Measurements from ENCODE around the gene PREX1. TPM values are rescaled to one million over a fixed set of nuclear protein-coding genes. Genes with fewer than 3 reads are reported as not detected.

PREX1 gene
- polyA plus RNA-seq, 1 donor = 9.9 TPM

- no peaks in the 10 kb centered on the region for H3K9me3 ChIP-seq (ENCODE audit: control insufficient read depth, low read depth, low read length)
- H3K4me3 ChIP-seq (ENCODE audit: low read length) = no peak overlapping the region
- H3K4me1 ChIP-seq (ENCODE audit: control insufficient read depth, insufficient read depth, low read length) = no peaks in the 10 kb centered on the region
Observed at GRCh38 chr20:48717095-48717672, 110.6 kb downstream of the PREX1 start.

GRCh38 chr20:48716541-48716940 lies 111.3 kb downstream of the PREX1 start:
- no peak overlapping the region for H3K27ac ChIP-seq (ENCODE audit: low read length)

More at GRCh38 chr20:48717095-48717672, 110.6 kb downstream of the PREX1 start:
- no peak overlapping the region for H3K27ac ChIP-seq (ENCODE audit: low read length)
- H3K27me3 ChIP-seq (ENCODE audit: control insufficient read depth, insufficient read depth, low read length) = no peaks in the 10 kb centered on the region
- DNase-seq = no peak
- WGBS (ENCODE audit: insufficient coverage, low lambda C conversion rate) = 100% methylated on average over 1 of the region's 2 CpGs
- no peaks in the 10 kb centered on the region for H3K36me3 ChIP-seq (ENCODE audit: control insufficient read depth, insufficient read depth, low read length)

GRCh38 chr20:48716086-48716485 lies 111.7 kb downstream of the PREX1 start:
- WGBS (ENCODE audit: insufficient coverage, low lambda C conversion rate) = 80% methylated on average over 1 of the region's 13 CpGs
- Histone ChIP-seq H3K4me1 (ENCODE audit: control insufficient read depth, insufficient read depth, low read length) (no peaks in the 10 kb centered on the region), H3K4me3 (ENCODE audit: low read length) (no peak overlapping the region), H3K27me3 (ENCODE audit: control insufficient read depth, insufficient read depth, low read length) (no peaks in the 10 kb centered on the region), H3K36me3 (ENCODE audit: control insufficient read depth, insufficient read depth, low read length) (no peaks in the 10 kb centered on the region), H3K9me3 (ENCODE audit: control insufficient read depth, low read depth, low read length) (no peaks in the 10 kb centered on the region), H3K27ac (ENCODE audit: low read length) (no peak overlapping the region)
- DNase-seq = no peak

More at GRCh38 chr20:48716541-48716940, 111.3 kb downstream of the PREX1 start:
- no peaks in the 10 kb centered on the region for H3K27me3 ChIP-seq (ENCODE audit: control insufficient read depth, insufficient read depth, low read length)
- WGBS (ENCODE audit: insufficient coverage, low lambda C conversion rate) = no CpG with 5 or more reads among the region's 7 CpGs
- no peaks in the 10 kb centered on the region for H3K36me3 ChIP-seq (ENCODE audit: control insufficient read depth, insufficient read depth, low read length)
- H3K4me3 ChIP-seq (ENCODE audit: low read length) = no peak overlapping the region
- no peaks in the 10 kb centered on the region for H3K9me3 ChIP-seq (ENCODE audit: control insufficient read depth, low read depth, low read length)
- H3K4me1 ChIP-seq (ENCODE audit: control insufficient read depth, insufficient read depth, low read length) = no peaks in the 10 kb centered on the region
- no peak for DNase-seq

- Histone ChIP-seq H3K4me3 (ENCODE audit: low read length) (no peak overlapping the region), H3K27ac (ENCODE audit: low read length) (no peak overlapping the region), H3K4me1 (ENCODE audit: control insufficient read depth, insufficient read depth, low read length) (no peaks in the 10 kb centered on the region), H3K9me3 (ENCODE audit: control insufficient read depth, low read depth, low read length) (no peaks in the 10 kb centered on the region), H3K27me3 (ENCODE audit: control insufficient read depth, insufficient read depth, low read length) (no peaks in the 10 kb centered on the region), H3K36me3 (ENCODE audit: control insufficient read depth, insufficient read depth, low read length) (no peaks in the 10 kb centered on the region)
- 100% methylated on average over 1 of the region's 4 CpGs for WGBS (ENCODE audit: insufficient coverage, low lambda C conversion rate)
- DNase-seq = no peak
Observed at GRCh38 chr20:48714764-48715163, 113.0 kb downstream of the PREX1 start.

- Histone ChIP-seq H3K27ac (ENCODE audit: low read length) (no peak overlapping the region), H3K4me1 (ENCODE audit: control insufficient read depth, insufficient read depth, low read length) (peaks cover 4% of the 10 kb centered on the region), H3K4me3 (ENCODE audit: low read length) (no peak overlapping the region), H3K36me3 (ENCODE audit: control insufficient read depth, insufficient read depth, low read length) (no peaks in the 10 kb centered on the region), H3K9me3 (ENCODE audit: control insufficient read depth, low read depth, low read length) (no peaks in the 10 kb centered on the region), H3K27me3 (ENCODE audit: control insufficient read depth, insufficient read depth, low read length) (no peaks in the 10 kb centered on the region)
- DNase-seq = no peak
- no CpG with 5 or more reads among the region's 10 CpGs for WGBS (ENCODE audit: insufficient coverage, low lambda C conversion rate)
Observed at GRCh38 chr20:48711696-48712464, 115.9 kb downstream of the PREX1 start.

- Histone ChIP-seq H3K27ac (ENCODE audit: low read length) (no peak overlapping the region), H3K9me3 (ENCODE audit: control insufficient read depth, low read depth, low read length) (no peaks in the 10 kb centered on the region), H3K4me3 (ENCODE audit: low read length) (no peak overlapping the region), H3K4me1 (ENCODE audit: control insufficient read depth, insufficient read depth, low read length) (peaks cover 5% of the 10 kb centered on the region), H3K27me3 (ENCODE audit: control insufficient read depth, insufficient read depth, low read length) (no peaks in the 10 kb centered on the region), H3K36me3 (ENCODE audit: control insufficient read depth, insufficient read depth, low read length) (no peaks in the 10 kb centered on the region)
- DNase-seq = no peak
- WGBS (ENCODE audit: insufficient coverage, low lambda C conversion rate) = no CpG with 5 or more reads among the region's 4 CpGs
Observed at GRCh38 chr20:48711044-48711428, 116.8 kb downstream of the PREX1 start.

- H3K27me3 ChIP-seq (ENCODE audit: control insufficient read depth, insufficient read depth, low read length) = no peaks in the 10 kb centered on the region
- H3K9me3 ChIP-seq (ENCODE audit: control insufficient read depth, low read depth, low read length) = no peaks in the 10 kb centered on the region
- H3K4me3 ChIP-seq (ENCODE audit: low read length) = no peak overlapping the region
- 90% methylated on average over 2 of the region's 15 CpGs for WGBS (ENCODE audit: insufficient coverage, low lambda C conversion rate)
- peaks cover 5% of the 10 kb centered on the region for H3K4me1 ChIP-seq (ENCODE audit: control insufficient read depth, insufficient read depth, low read length)
- H3K27ac ChIP-seq (ENCODE audit: low read length) = no peak overlapping the region
- H3K36me3 ChIP-seq (ENCODE audit: control insufficient read depth, insufficient read depth, low read length) = no peaks in the 10 kb centered on the region
- DNase-seq = no peak
Observed at GRCh38 chr20:48710341-48711043, 117.3 kb downstream of the PREX1 start.

- no peak overlapping the region for H3K27ac ChIP-seq (ENCODE audit: low read length)
- H3K27me3 ChIP-seq (ENCODE audit: control insufficient read depth, insufficient read depth, low read length) = no peaks in the 10 kb centered on the region
- H3K9me3 ChIP-seq (ENCODE audit: control insufficient read depth, low read depth, low read length) = no peaks in the 10 kb centered on the region
- 100% methylated on average over 1 of the region's 4 CpGs for WGBS (ENCODE audit: insufficient coverage, low lambda C conversion rate)
- DNase-seq = no peak
- peaks cover 5% of the 10 kb centered on the region for H3K4me1 ChIP-seq (ENCODE audit: control insufficient read depth, insufficient read depth, low read length)
- no peaks in the 10 kb centered on the region for H3K36me3 ChIP-seq (ENCODE audit: control insufficient read depth, insufficient read depth, low read length)
- H3K4me3 ChIP-seq (ENCODE audit: low read length) = no peak overlapping the region
Observed at GRCh38 chr20:48709744-48710143, 118.1 kb downstream of the PREX1 start.

GRCh38 chr20:48709058-48709691 lies 118.6 kb downstream of the PREX1 start:
- no peaks in the 10 kb centered on the region for H3K9me3 ChIP-seq (ENCODE audit: control insufficient read depth, low read depth, low read length)
- 80% methylated on average over 1 of the region's 18 CpGs for WGBS (ENCODE audit: insufficient coverage, low lambda C conversion rate)
- no peaks in the 10 kb centered on the region for H3K36me3 ChIP-seq (ENCODE audit: control insufficient read depth, insufficient read depth, low read length)
- no peak for DNase-seq
- no peak overlapping the region for H3K4me3 ChIP-seq (ENCODE audit: low read length)
- H3K27ac ChIP-seq (ENCODE audit: low read length) = no peak overlapping the region
- peaks cover 5% of the 10 kb centered on the region for H3K4me1 ChIP-seq (ENCODE audit: control insufficient read depth, insufficient read depth, low read length)
- H3K27me3 ChIP-seq (ENCODE audit: control insufficient read depth, insufficient read depth, low read length) = no peaks in the 10 kb centered on the region

- Histone ChIP-seq H3K27ac (ENCODE audit: low read length) (no peak overlapping the region), H3K9me3 (ENCODE audit: control insufficient read depth, low read depth, low read length) (no peaks in the 10 kb centered on the region), H3K27me3 (ENCODE audit: control insufficient read depth, insufficient read depth, low read length) (no peaks in the 10 kb centered on the region), H3K4me1 (ENCODE audit: control insufficient read depth, insufficient read depth, low read length) (peaks cover 5% of the 10 kb centered on the region), H3K36me3 (ENCODE audit: control insufficient read depth, insufficient read depth, low read length) (no peaks in the 10 kb centered on the region), H3K4me3 (ENCODE audit: low read length) (no peak overlapping the region)
- no peak for DNase-seq
- no CpG with 5 or more reads among the region's 11 CpGs for WGBS (ENCODE audit: insufficient coverage, low lambda C conversion rate)
Observed at GRCh38 chr20:48708630-48709029, 119.2 kb downstream of the PREX1 start.

All from large intestine (tissue), 3 donors.